BJ (cell line): ENCODE measurements around the gene FGF16. TPM values are rescaled to one million over a fixed set of nuclear protein-coding genes. Genes with fewer than 3 reads are reported as not detected.

Source experiments
- CTCF ChIA-PET: fragments of 350-600 bp; formaldehyde crosslinking; extraction: SDS; loops from one replicate; lab custom pipeline; 2021; ENCODE audit warnings: antibody characterized with exemption, inconsistent platforms; lab: Yijun Ruan, JAX
- POLR2A ChIA-PET: fragments of 300-600 bp; sonication (Branson Sonifier 250); formaldehyde crosslinking; extraction: SDS; loops from one replicate; lab custom pipeline; 2021; ENCODE audit warnings: antibody characterized with exemption; lab: Charles Lee
- DNase-seq: peaks from one replicate; pipeline ENCODE4 v3.0.0-alpha.2; 2011; ENCODE audit warnings: low read depth
- H3K27me3 ChIP-seq: 2 replicates; pipeline ENCODE4 v1.6.0; 2011; ENCODE audit warnings: low read length; ENCODE audit not compliant: control insufficient read depth, insufficient read depth
- H3K36me3 ChIP-seq: 2 replicates; pipeline ENCODE4 v1.5.1; 2011; ENCODE audit warnings: low read length; ENCODE audit not compliant: control insufficient read depth, insufficient read depth
- H3K4me3 ChIP-seq: 2 replicates; pipeline ENCODE4 v1.5.1; 2011; ENCODE audit warnings: low read depth, mild to moderate bottlenecking, control low read depth, low read length
- CTCF ChIP-seq: IDR thresholded peaks from 2 replicates; pipeline ENCODE4 v1.5.1; 2011; ENCODE audit warnings: low read depth, mild to moderate bottlenecking, control low read depth, inconsistent platforms, low read length, moderate library complexity; ENCODE audit not compliant: insufficient read depth
- polyA plus RNA-seq: library from polyadenylated mRNA; depleted of rRNA; stranded (reverse); fragments of >200 nt; gene quantifications from 2 replicates; pipeline ENCODE4 v1.2.3, GENCODE V29; 2011

The FGF16 gene
- polyA plus RNA-seq, 1 experiment, result not detected

DNA sequence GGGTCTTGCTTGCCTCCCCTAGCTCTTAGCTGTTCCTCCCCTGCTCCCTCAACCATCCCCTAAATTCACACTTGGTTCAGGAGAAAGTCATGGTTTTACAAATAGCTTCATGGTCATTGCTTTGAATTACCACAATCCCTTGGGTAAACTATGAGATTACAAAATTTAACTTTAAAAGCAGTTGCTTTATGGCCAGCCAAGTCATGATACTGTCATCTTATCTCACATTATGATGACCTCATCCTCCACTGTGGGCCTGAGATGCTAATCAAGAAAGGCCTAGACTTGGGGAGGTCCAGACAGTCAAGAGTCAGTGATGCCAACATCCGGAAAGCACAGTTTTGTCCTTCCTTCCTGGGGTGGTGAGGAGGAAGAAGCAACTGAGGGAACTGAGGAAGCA lies 10.5 kb upstream of the FGF16 start:
- ChIA-PET POLR2A (no interaction called here), CTCF (no interaction called here)
- DNase-seq, result no peak

DNA sequence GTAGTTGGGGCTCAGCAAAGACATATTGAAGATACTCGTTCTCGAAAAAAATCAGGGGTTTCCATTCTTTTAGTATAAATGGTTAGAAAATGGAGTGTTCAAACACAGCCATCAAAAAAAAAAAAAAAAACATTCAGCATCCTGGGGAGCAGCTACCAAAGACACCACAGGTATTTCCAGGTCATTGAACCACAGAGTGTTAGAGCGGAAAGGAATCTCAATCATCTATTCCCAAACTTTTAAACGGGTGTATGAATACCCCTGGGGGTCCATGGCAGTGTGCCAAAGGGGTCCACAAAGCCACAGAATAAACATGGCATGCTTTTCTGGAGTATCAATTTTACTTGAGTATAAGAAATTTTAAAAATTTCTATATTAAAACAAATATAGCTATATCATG lies 6.9 kb upstream of the FGF16 start:
- POLR2A ChIA-PET, result no interaction called here
- no peak for DNase-seq
- Histone ChIP-seq H3K27me3 (no peaks in the 10 kb centered on the region), H3K4me3 (no peak overlapping the region), H3K36me3 (no peaks in the 10 kb centered on the region)
- CTCF ChIA-PET, result no interaction called here
- TF ChIP-seq CTCF, result no peak

More for the DNA sequence above, 10.5 kb upstream of the FGF16 start:
- Histone ChIP-seq H3K27me3 (no peaks in the 10 kb centered on the region), H3K4me3 (no peak overlapping the region), H3K36me3 (no peaks in the 10 kb centered on the region)
- no peak for TF ChIP-seq CTCF

- H3K4me3 ChIP-seq, result no peak overlapping the region
- no peak for TF ChIP-seq CTCF
- DNase-seq, result no peak
- no peaks in the 10 kb centered on the region for H3K36me3 ChIP-seq
- ChIA-PET POLR2A (no interaction called here), CTCF (no interaction called here)
- no peaks in the 10 kb centered on the region for H3K27me3 ChIP-seq
Measured at GRCh38 chrX:77441033-77441432, 6.2 kb upstream of the FGF16 start.

- H3K36me3 ChIP-seq, result no peaks in the 10 kb centered on the region
- no peak for TF ChIP-seq CTCF
- no peak for DNase-seq
- no peak overlapping the region for H3K4me3 ChIP-seq
- no peaks in the 10 kb centered on the region for H3K27me3 ChIP-seq
- POLR2A ChIA-PET, result no interaction called here
- CTCF ChIA-PET, result no interaction called here
Measured at GRCh38 chrX:77441479-77441878, 5.7 kb upstream of the FGF16 start.

DNA sequence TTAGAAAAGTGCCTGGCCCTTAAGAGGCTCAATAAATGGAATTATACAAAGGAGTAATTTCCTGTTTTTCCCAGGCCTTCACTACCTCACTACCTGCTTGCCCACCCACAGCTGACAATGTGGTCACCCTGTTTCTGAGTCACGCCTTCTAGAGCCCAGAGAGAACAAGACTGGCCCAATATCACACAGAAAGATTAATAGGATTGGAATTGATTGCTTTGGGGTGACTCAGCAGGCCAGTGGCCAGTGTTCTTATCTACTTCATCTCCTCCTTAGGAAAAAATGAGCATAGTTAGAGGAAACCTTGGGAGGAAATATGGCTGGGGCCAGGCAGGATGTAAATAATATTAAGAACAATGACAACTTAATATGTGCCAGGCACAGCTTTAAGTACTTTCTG lies 4.5 kb upstream of the FGF16 start:
- no peaks in the 10 kb centered on the region for H3K36me3 ChIP-seq
- POLR2A ChIA-PET, result no interaction called here

More for the DNA sequence above, 4.5 kb upstream of the FGF16 start:
- H3K4me3 ChIP-seq, result no peak overlapping the region
- H3K27me3 ChIP-seq, result no peaks in the 10 kb centered on the region
- no peak for TF ChIP-seq CTCF
- CTCF ChIA-PET, result interaction anchor here (0.9 kb wide), 1 partner anchor 12 kb away, joined by 3 read pairs; no protein-coding TSS in a partner anchor
- DNase-seq, result peak; percentile 57
